ENCODE results near the gene RNF103. TPM values are rescaled to one million over a fixed set of nuclear protein-coding genes. Genes with fewer than 3 reads are reported as not detected.

The RNF103 gene
- total RNA-seq, 1 experiment from 2014 or later, result 34.1 TPM

- no peaks in the 10 kb centered on the region for H3K27me3 Mint-ChIP-seq (ENCODE audit: unreplicated experiment)
- TF ChIP-seq, protein P1, sequence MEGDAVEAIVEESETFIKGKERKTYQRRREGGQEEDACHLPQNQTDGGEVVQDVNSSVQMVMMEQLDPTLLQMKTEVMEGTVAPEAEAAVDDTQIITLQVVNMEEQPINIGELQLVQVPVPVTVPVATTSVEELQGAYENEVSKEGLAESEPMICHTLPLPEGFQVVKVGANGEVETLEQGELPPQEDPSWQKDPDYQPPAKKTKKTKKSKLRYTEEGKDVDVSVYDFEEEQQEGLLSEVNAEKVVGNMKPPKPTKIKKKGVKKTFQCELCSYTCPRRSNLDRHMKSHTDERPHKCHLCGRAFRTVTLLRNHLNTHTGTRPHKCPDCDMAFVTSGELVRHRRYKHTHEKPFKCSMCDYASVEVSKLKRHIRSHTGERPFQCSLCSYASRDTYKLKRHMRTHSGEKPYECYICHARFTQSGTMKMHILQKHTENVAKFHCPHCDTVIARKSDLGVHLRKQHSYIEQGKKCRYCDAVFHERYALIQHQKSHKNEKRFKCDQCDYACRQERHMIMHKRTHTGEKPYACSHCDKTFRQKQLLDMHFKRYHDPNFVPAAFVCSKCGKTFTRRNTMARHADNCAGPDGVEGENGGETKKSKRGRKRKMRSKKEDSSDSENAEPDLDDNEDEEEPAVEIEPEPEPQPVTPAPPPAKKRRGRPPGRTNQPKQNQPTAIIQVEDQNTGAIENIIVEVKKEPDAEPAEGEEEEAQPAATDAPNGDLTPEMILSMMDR (IDR thresholded peaks at IDR 0.05; ENCODE audit: unreplicated experiment), result no peak
- intact Hi-C loops (cut with micrococcal nuclease; ENCODE audit: unreplicated experiment), result no loop called here
- no peak for DNase-seq
- H3K9me3 Mint-ChIP-seq (ENCODE audit: low read depth, unreplicated experiment), result peaks cover 3% of the 10 kb centered on the region
- no peaks in the 10 kb centered on the region for H3K36me3 Mint-ChIP-seq (ENCODE audit: insufficient read depth, unreplicated experiment)
- BruUV-seq (replicated peaks), result no TSS peak
- no peaks in the 10 kb centered on the region for H3K4me1 Mint-ChIP-seq (ENCODE audit: low read depth, unreplicated experiment)
- no peak overlapping the region for H3K4me3 Mint-ChIP-seq (ENCODE audit: low read depth, unreplicated experiment)
- CTCF ChIA-PET, result no interaction called here
- H3K27ac Mint-ChIP-seq (ENCODE audit: unreplicated experiment), result no peak overlapping the region
These were observed 67.2 kb downstream of the RNF103 start for GRCh38 chr2:86556508-86556907.

Other genes starting within 250 kb of the RNF103 start
- 35.5 and 37.8 TPM in 2 replicates for gene KDM3A, start 182.5 kb downstream of the RNF103 start, total RNA-seq (2022)
- 126 and 127 TPM in 2 replicates for gene CHMP3, start 60.4 kb downstream of the RNF103 start, total RNA-seq (2022)
- gene RMND5A, start 96.4 kb upstream of the RNF103 start, total RNA-seq (2022), result 46.5 and 52.4 TPM in 2 replicates
- gene CD8A, start 167.0 kb upstream of the RNF103 start, total RNA-seq (2022), result 0.20 and 0.31 TPM in 2 replicates
- gene CD8B, start 238.0 kb upstream of the RNF103 start, total RNA-seq (2022), result not detected in 2 replicates

Data from Calu3 (cell line).